HG02870 (cell line): ENCODE data around the gene CTBP2.
"Not testable (repeated sequence)": the region's sequence is repeated elsewhere in the genome, so short reads cannot be mapped to it uniquely, and the experiment has no call there.

ENCODE experiments used
- ATAC-seq: cut with Tn5 transposase; IDR thresholded peaks from one replicate; pipeline ENCODE4 v1.9.1; 2021; ENCODE audit warnings: mild to moderate bottlenecking, moderate library complexity; ENCODE audit not compliant: unreplicated experiment

CTBP2 gene

GRCh38 chr10:125093199-125093973, 67.0 kb downstream of the CTBP2 start:
- no peak for ATAC-seq

- ATAC-seq = no peak
Observed at GRCh38 chr10:125092564-125093031, 67.8 kb downstream of the CTBP2 start.

DNA sequence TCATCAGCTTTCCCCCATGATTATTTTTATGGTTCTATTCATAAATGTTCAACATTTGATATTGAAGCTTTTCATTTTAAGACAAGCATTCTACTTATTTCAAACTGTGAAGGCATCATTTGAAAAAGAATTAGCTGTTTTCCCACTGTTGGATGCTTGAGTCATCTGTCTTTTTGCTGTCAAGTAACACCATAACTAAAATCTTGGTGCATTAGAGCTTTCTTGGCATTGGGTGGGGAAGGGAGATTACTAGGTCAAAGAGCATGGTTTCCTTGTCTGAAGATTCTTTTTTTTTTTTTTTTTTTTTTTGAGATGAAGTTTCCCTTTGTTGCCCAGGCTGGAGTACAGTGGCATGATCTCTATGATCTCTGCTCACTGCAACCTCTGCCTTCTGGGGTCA, 68.5 kb downstream of the CTBP2 start:
- no peak for ATAC-seq

DNA sequence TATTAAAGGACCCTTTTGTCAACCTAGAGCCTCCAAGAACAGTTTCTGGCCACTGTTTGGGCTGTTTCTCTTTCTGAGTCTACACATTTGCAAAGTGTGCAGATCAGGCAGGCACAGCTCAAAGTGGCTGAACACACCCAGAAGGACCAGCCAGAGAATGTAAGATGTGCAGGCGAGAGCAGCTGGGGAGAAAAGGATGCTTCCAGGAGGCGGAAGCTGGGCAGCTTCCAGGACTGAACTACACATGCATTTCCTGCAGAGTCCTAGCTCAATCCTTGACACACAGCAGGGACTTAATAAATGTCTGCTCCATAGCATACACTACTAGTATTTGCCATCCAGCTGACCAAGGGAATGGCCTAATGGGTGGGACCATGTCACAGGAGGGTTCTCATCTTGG, 70.9 kb downstream of the CTBP2 start:
- no peak for ATAC-seq

GRCh38 chr10:125087897-125088215, 72.5 kb downstream of the CTBP2 start:
- no peak for ATAC-seq

DNA sequence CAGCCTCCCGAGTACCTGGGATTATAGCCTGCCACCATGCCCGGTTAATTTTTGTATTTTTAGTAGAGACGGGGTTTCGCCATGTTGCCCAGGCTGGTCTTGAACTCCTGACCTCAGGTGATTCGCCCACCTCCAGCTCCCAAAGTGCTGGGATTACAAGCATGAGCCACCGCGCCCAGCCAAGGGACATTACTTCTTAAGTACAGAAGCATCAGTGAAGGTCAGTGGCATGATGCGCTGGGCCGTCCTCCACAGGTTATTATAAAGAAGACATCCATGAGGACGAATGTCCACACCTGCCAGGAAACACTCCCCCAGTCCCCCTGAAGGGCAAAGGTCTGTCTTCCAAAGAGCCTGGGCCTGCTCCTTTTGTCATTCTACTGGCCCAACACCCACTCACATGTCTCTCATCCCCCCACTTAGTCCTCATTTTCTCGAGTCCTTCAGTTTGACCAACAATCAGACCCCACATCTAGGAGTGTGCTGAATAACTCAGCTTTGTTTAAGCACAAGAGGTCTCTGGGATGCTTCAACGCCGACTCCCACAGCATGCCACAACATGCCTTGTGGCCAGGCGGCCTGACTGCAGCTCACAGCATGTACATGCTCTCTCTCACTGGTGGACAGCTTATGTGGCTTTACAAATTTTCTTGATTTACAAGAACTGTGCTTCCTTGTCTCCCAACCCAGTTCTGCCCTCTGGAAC, 73.0 kb downstream of the CTBP2 start:
- no peak for ATAC-seq

- ATAC-seq = no peak
Observed at GRCh38 chr10:125086691-125087090, 73.7 kb downstream of the CTBP2 start.

GRCh38 chr10:125085258-125086054, 74.9 kb downstream of the CTBP2 start:
- no peak for ATAC-seq

- no peak for ATAC-seq
Observed at GRCh38 chr10:125084614-125085257, 75.6 kb downstream of the CTBP2 start.

- no peak for ATAC-seq
Observed at GRCh38 chr10:125084191-125084613, 76.2 kb downstream of the CTBP2 start.

DNA sequence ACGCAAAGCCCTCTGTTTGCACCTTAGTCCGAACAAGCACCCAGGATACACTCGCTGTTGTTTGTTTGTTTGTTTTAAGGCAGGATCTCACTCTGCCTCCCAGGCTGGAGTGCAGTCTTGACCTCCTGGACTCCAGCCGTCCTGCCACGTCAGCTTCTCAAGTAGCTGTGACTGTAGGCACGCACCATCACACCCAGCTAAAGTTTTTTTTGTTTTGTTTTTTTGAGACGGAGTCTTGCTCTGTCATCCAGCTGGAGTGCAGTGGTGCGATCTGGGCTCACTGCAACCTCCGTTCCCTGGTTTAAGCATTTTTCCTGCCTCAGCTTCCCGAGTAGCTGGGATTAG, 76.8 kb downstream of the CTBP2 start:
- no peak for ATAC-seq

- ATAC-seq = no peak
Observed at GRCh38 chr10:125082881-125083575, 77.3 kb downstream of the CTBP2 start.

DNA sequence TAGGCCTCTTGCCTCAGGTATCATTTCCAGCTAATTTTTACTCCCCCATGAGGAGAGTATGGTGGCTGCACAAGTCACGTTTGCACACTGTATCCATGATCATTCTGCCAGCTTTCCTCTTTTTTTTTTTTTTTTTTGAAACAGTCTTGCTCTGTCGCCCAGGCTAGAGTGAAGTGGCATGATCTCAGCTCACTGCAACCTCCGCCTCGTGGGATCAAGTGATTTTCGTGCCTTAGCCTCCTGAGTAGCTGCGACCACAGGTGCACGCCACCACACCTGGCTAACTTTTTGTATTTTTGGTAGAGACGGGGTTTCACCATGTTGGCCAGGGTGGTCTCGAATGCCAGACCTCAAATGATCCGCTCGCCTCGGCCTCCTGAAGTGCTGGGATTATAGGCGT, 77.9 kb downstream of the CTBP2 start:
- ATAC-seq = not testable (repeated sequence)

DNA sequence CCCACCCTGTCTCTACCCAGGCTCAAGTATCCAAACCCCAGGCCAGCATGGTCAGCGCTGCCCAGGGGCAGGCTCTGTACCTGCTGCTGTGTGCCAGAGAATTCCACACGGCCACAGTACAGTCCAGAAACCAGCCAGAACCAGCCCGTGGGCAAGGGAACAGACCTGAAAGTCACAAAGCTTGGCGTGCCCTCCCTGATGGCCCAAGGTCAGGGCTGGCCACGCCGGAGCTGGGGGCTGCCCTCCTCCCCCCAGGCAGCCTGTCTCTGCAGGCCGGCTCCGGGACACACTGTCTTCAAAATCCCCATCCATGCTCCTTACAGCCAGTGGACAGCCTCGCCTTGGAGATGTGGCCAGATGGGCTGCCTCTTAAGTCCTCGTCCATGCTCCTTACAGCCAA, 78.4 kb downstream of the CTBP2 start:
- no peak for ATAC-seq

- ATAC-seq = no peak
Observed at GRCh38 chr10:125080984-125081383, 79.4 kb downstream of the CTBP2 start.

GRCh38 chr10:125080296-125080695, 80.1 kb downstream of the CTBP2 start:
- no peak for ATAC-seq

GRCh38 chr10:125079091-125079600, 81.2 kb downstream of the CTBP2 start:
- no peak for ATAC-seq

GRCh38 chr10:125076891-125077541, 83.3 kb downstream of the CTBP2 start:
- no peak for ATAC-seq

- no peak for ATAC-seq
Observed at GRCh38 chr10:125076121-125076825, 84.1 kb downstream of the CTBP2 start.
